Measurements from ENCODE around the gene FAM20C.
"Not testable (repeated sequence)": the region's sequence is repeated elsewhere in the genome, so short reads cannot be mapped to it uniquely, and the experiment has no call there.

Gene FAM20C

GRCh38 chr7:295155-296154 lies 103.1 kb downstream of the FAM20C start:
- H3K27me3 Mint-ChIP-seq (ENCODE audit: low read depth), result peaks cover 22% of the 10 kb centered on the region
- no peaks in the 10 kb centered on the region for H3K9me3 Mint-ChIP-seq
- H3K4me1 Mint-ChIP-seq (ENCODE audit: low read depth), result no peaks in the 10 kb centered on the region
- no peak overlapping the region for H3K4me3 Mint-ChIP-seq
- H3K36me3 Mint-ChIP-seq (ENCODE audit: low read depth), result no peaks in the 10 kb centered on the region
- H3K27ac Mint-ChIP-seq, result no peak overlapping the region

GRCh38 chr7:296373-296945 lies 104.1 kb downstream of the FAM20C start:
- Mint-ChIP-seq H3K9me3 (no peaks in the 10 kb centered on the region), H3K4me1 (ENCODE audit: low read depth) (no peaks in the 10 kb centered on the region), H3K27me3 (ENCODE audit: low read depth) (peaks cover 19% of the 10 kb centered on the region), H3K27ac (no peak overlapping the region), H3K4me3 (no peak overlapping the region), H3K36me3 (ENCODE audit: low read depth) (no peaks in the 10 kb centered on the region)

GRCh38 chr7:297141-297540 lies 104.8 kb downstream of the FAM20C start:
- H3K4me3 Mint-ChIP-seq; H3K27ac Mint-ChIP-seq; H3K9me3 Mint-ChIP-seq; H3K36me3 Mint-ChIP-seq (ENCODE audit: low read depth); H3K4me1 Mint-ChIP-seq (ENCODE audit: low read depth): not testable (repeated sequence)
- peaks cover 12% of the 10 kb centered on the region for H3K27me3 Mint-ChIP-seq (ENCODE audit: low read depth)

- Mint-ChIP-seq H3K27me3 (ENCODE audit: low read depth) (peaks cover 6% of the 10 kb centered on the region), H3K4me3 (no peak overlapping the region), H3K36me3 (ENCODE audit: low read depth) (no peaks in the 10 kb centered on the region), H3K27ac (no peak overlapping the region), H3K9me3 (no peaks in the 10 kb centered on the region), H3K4me1 (ENCODE audit: low read depth) (no peaks in the 10 kb centered on the region)
These were observed 105.4 kb downstream of the FAM20C start for GRCh38 chr7:297611-298374.

- Mint-ChIP-seq H3K4me1 (ENCODE audit: low read depth) (no peaks in the 10 kb centered on the region), H3K27me3 (ENCODE audit: low read depth) (peaks cover under 1% of the 10 kb centered on the region), H3K9me3 (no peaks in the 10 kb centered on the region), H3K27ac (no peak overlapping the region), H3K4me3 (no peak overlapping the region), H3K36me3 (ENCODE audit: low read depth) (no peaks in the 10 kb centered on the region)
These were observed 106.0 kb downstream of the FAM20C start for GRCh38 chr7:298375-298702.

- no peaks in the 10 kb centered on the region for H3K9me3 Mint-ChIP-seq
- H3K4me3 Mint-ChIP-seq, result no peak overlapping the region
- no peaks in the 10 kb centered on the region for H3K27me3 Mint-ChIP-seq (ENCODE audit: low read depth)
- no peaks in the 10 kb centered on the region for H3K36me3 Mint-ChIP-seq (ENCODE audit: low read depth)
- H3K4me1 Mint-ChIP-seq (ENCODE audit: low read depth), result no peaks in the 10 kb centered on the region
- no peak overlapping the region for H3K27ac Mint-ChIP-seq
These were observed 106.4 kb downstream of the FAM20C start for GRCh38 chr7:298743-299142.

- no peaks in the 10 kb centered on the region for H3K36me3 Mint-ChIP-seq (ENCODE audit: low read depth)
- no peaks in the 10 kb centered on the region for H3K4me1 Mint-ChIP-seq (ENCODE audit: low read depth)
- H3K4me3 Mint-ChIP-seq, result no peak overlapping the region
- H3K27me3 Mint-ChIP-seq (ENCODE audit: low read depth), result no peaks in the 10 kb centered on the region
- no peaks in the 10 kb centered on the region for H3K9me3 Mint-ChIP-seq
- no peak overlapping the region for H3K27ac Mint-ChIP-seq
These were observed 106.8 kb downstream of the FAM20C start for GRCh38 chr7:299169-299568.

- H3K4me1 Mint-ChIP-seq (ENCODE audit: low read depth), result no peaks in the 10 kb centered on the region
- no peaks in the 10 kb centered on the region for H3K27me3 Mint-ChIP-seq (ENCODE audit: low read depth)
- H3K27ac Mint-ChIP-seq, result no peak overlapping the region
- peaks cover 4% of the 10 kb centered on the region for H3K9me3 Mint-ChIP-seq
- no peaks in the 10 kb centered on the region for H3K36me3 Mint-ChIP-seq (ENCODE audit: low read depth)
- H3K4me3 Mint-ChIP-seq, result no peak overlapping the region
These were observed 107.3 kb downstream of the FAM20C start for GRCh38 chr7:299628-300027.

GRCh38 chr7:300048-300447 lies 107.7 kb downstream of the FAM20C start:
- H3K9me3 Mint-ChIP-seq, result peaks cover 5% of the 10 kb centered on the region
- H3K4me1 Mint-ChIP-seq (ENCODE audit: low read depth), result no peaks in the 10 kb centered on the region
- H3K4me3 Mint-ChIP-seq, result no peak overlapping the region
- no peaks in the 10 kb centered on the region for H3K27me3 Mint-ChIP-seq (ENCODE audit: low read depth)
- no peak overlapping the region for H3K27ac Mint-ChIP-seq
- no peaks in the 10 kb centered on the region for H3K36me3 Mint-ChIP-seq (ENCODE audit: low read depth)

- Mint-ChIP-seq H3K4me3 (no peak overlapping the region), H3K4me1 (ENCODE audit: low read depth) (no peaks in the 10 kb centered on the region), H3K27me3 (ENCODE audit: low read depth) (no peaks in the 10 kb centered on the region), H3K27ac (no peak overlapping the region), H3K36me3 (ENCODE audit: low read depth) (no peaks in the 10 kb centered on the region), H3K9me3 (peaks cover 5% of the 10 kb centered on the region)
These were observed 108.3 kb downstream of the FAM20C start for GRCh38 chr7:300546-301290.

- H3K27me3 Mint-ChIP-seq (ENCODE audit: low read depth), result no peaks in the 10 kb centered on the region
- H3K4me3 Mint-ChIP-seq, result no peak overlapping the region
- H3K9me3 Mint-ChIP-seq, result peaks cover 5% of the 10 kb centered on the region
- H3K4me1 Mint-ChIP-seq (ENCODE audit: low read depth), result no peaks in the 10 kb centered on the region
- H3K27ac Mint-ChIP-seq, result no peak overlapping the region
- no peaks in the 10 kb centered on the region for H3K36me3 Mint-ChIP-seq (ENCODE audit: low read depth)
These were observed 109.1 kb downstream of the FAM20C start for GRCh38 chr7:301291-302053.

- Mint-ChIP-seq H3K9me3 (peaks cover 5% of the 10 kb centered on the region), H3K4me1 (ENCODE audit: low read depth) (no peaks in the 10 kb centered on the region), H3K4me3 (no peak overlapping the region), H3K27me3 (ENCODE audit: low read depth) (no peaks in the 10 kb centered on the region), H3K36me3 (ENCODE audit: low read depth) (no peaks in the 10 kb centered on the region), H3K27ac (no peak overlapping the region)
These were observed 110.0 kb downstream of the FAM20C start for GRCh38 chr7:302054-302992.

GRCh38 chr7:303425-303824 lies 111.1 kb downstream of the FAM20C start:
- Mint-ChIP-seq H3K4me1 (ENCODE audit: low read depth) (no peaks in the 10 kb centered on the region), H3K27ac (no peak overlapping the region), H3K36me3 (ENCODE audit: low read depth) (no peaks in the 10 kb centered on the region), H3K9me3 (peaks cover 5% of the 10 kb centered on the region), H3K4me3 (no peak overlapping the region), H3K27me3 (ENCODE audit: low read depth) (no peaks in the 10 kb centered on the region)

Measured in T-helper 1 cell treated with Interleukin-12 subunit alpha and Interleukin-12 subunit beta and Interleukin-4 antibody, amounts not matched to agents 30 μg/mL and 1 μg/mL, for 36 hours (primary cell).